CD4-positive, alpha-beta T cell treated with Interleukin-15 for 4 hours (primary cell): ENCODE measurements around the gene RFPL4A.
"Not testable (repeated sequence)": the region's sequence is repeated elsewhere in the genome, so short reads cannot be mapped to it uniquely, and the experiment has no call there.

Source experiments
- DNase-seq: peaks from one replicate; pipeline ENCODE4 v3.0.0-alpha.2; 2020; ENCODE audit warnings: low spot score

RFPL4A gene

GRCh38 chr19:55758797-55759196 is at the start of gene RFPL4A:
TSS of gene RFPL4A (plus strand) at chr19:55759097. CDS start at chr19:55761801, 2,704 bp downstream.
- not testable (repeated sequence) for DNase-seq

- DNase-seq: no peak
These were observed 47.2 kb upstream of the RFPL4A start for GRCh38 chr19:55711719-55712118.

GRCh38 chr19:55712804-55713631 is 45.9 kb upstream of the RFPL4A start:
- no peak for DNase-seq

DNA sequence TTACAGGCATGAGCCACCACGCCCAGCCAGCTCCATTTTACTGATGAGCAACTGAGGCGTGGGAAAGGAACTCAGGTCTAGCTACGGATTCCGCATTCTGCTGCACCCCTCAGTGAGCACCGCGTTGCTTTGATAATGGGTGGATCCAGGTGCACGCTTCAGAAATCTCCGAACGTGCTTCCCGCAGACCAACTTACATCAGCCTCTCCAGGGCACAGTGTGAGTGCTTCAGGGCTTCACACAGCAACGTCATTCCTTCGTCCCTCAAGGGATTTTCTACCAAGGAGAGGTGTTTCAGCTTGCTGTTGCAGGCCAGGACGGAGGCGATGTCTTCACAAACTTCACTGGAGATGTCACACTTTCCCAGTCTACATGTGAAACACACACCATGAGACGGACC is 42.4 kb upstream of the RFPL4A start:
- no peak for DNase-seq

- no peak for DNase-seq
These were observed 41.6 kb upstream of the RFPL4A start for GRCh38 chr19:55717251-55717650.

- not testable (repeated sequence) for DNase-seq
These were observed 40.8 kb upstream of the RFPL4A start for GRCh38 chr19:55717879-55718711.

DNA sequence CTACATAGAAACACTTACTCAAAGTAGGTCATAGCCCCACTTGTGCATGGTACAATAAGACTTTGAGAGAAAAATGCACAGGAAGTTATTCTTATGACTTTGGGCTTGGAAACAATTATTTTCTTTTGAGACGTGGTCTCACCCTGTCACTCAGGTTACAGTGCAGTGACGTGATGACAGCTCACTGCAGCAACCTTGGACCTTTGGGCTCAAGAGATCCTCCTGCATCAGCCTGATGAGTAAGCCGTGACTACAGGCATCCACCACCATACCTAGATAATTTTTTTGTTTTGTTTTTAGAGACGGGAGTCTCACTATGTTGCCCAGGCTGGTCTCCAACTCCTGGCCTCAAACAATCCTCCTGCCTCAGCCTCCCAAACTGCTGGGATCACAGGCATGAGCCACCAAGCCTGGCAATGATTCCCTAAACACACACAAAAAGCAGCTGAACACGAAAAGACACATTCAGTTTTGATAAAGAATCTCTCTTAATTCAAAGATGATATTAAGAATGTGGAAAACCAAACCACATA is 38.6 kb upstream of the RFPL4A start:
- DNase-seq: no peak

GRCh38 chr19:55720801-55721200 is 38.1 kb upstream of the RFPL4A start:
- DNase-seq: no peak

DNA sequence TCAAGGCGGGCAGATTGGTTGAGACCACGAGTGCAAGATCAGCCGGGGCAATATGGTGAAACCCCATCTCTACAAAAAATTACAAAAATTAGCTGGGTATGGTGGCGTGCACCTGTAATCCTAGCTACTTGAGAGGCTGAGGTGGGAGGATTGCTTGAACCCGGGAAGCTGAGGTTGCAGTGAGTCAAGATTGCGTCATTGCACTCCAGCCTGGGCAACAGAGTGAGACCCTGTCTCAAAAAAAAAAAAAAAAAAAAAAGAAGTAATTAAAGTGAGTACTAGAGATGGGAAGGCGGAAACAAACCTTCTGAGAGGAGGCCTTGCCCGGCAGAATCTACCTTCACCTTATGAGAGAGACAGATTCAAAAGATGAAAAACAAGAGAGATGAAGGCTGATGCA is 35.4 kb upstream of the RFPL4A start:
- no peak for DNase-seq

- not testable (repeated sequence) for DNase-seq
These were observed 28.5 kb upstream of the RFPL4A start for GRCh38 chr19:55730378-55730777.

- no peak for DNase-seq
These were observed 20.6 kb upstream of the RFPL4A start, which contains the start of gene NLRP9 for GRCh38 chr19:55738302-55738701. TSS of gene NLRP9 (minus strand) at chr19:55738402. CDS start at chr19:55738374, 28 bp downstream.

- DNase-seq: no peak
These were observed 8.2 kb upstream of the RFPL4A start for GRCh38 chr19:55750715-55751114.

GRCh38 chr19:55753401-55753800 is 5.5 kb upstream of the RFPL4A start:
- DNase-seq: no peak

DNA sequence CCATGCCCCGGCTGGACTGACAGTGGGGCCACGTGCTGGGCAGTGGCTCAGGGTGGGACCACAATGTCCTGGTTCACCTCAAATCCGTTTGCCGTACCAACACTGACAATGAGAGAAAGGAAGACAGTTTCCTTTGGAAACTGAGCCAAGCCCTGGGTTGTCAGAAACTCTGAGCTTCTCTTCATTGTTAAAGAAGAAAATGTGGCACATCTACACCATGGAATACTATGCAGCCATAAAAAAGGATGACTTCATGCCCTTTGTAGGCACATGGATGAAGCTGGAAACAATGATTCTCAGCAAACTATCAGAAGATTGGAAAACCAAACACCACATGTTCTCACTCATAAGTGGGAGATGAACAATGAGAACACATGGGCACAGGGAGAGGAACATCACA is 2.1 kb upstream of the RFPL4A start:
- DNase-seq: not testable (repeated sequence)

DNA sequence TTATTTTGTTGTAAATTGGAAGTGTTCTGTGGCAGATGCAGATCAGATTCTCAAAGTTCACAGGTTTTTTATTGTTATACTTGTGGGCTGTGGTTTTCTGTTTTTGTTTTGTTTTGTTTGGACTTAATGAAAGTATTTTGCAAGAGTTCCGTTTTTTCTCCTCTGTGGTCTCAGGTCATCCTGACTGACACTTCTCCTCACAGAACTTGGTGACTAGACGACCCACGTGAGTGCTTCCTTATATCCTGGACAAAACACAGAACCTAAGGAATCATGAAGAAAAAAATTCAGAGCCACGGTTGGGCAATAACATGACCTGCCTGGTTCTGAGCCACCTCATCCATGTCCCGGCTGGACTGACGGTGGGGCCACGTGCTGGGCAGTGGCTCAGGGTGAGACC is 7.6 kb downstream of the RFPL4A start:
- no peak for DNase-seq

GRCh38 chr19:55768818-55769217 is 9.9 kb downstream of the RFPL4A start, which contains the start of gene RFPL4AL1:
TSS of gene RFPL4AL1 (plus strand) at chr19:55769118. CDS start at chr19:55771805, 2,687 bp downstream.
- DNase-seq: not testable (repeated sequence)

DNA sequence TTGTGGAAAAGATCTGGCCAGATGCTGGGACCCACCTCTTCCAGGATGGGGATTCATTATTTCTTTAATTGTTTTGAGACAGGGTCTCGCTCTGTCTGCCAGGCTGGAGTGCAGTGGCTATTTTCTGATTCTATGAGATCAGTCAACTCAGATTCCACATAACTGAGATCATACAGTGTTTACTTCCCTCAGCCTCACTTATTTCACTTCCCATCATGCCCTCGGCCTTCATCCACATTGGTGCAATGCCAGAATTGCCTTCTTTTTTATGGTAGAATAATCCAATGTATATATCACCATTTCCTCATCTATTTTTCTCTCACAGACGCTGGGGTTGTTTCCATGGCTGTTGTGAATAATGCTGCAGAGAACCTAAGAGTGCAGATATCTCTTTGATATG is 10.7 kb downstream of the RFPL4A start:
- not testable (repeated sequence) for DNase-seq

DNA sequence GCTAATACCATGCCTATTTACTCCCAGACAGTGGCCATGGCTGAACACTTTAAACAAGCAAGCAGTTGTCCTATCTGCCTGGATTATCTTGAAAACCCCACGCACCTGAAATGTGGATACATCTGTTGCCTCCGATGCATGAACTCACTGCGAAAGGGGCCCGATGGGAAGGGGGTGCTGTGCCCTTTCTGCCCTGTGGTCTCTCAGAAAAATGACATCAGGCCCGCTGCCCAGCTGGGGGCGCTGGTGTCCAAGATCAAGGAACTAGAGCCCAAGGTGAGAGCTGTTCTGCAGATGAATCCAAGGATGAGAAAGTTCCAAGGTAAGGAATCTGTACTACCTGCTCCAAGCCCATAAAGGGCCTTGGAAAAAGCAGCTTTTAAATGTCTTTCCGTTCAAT is 18.6 kb downstream of the RFPL4A start:
- DNase-seq: no peak

DNA sequence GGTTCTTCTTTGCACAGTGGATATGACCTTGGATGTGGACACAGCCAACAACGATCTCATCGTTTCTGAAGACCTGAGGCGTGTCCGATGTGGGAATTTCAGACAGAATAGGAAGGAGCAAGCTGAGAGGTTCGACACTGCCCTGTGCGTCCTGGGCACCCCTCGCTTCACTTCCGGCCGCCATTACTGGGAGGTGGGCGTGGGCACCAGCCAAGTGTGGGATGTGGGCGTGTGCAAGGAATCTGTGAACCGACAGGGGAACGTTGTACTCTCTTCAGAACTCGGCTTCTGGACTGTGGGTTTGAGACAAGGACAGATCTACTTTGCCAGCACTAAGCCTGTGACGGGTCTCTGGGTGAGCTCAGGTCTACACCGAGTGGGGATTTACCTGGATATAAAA is 19.4 kb downstream of the RFPL4A start:
- DNase-seq: no peak

DNA sequence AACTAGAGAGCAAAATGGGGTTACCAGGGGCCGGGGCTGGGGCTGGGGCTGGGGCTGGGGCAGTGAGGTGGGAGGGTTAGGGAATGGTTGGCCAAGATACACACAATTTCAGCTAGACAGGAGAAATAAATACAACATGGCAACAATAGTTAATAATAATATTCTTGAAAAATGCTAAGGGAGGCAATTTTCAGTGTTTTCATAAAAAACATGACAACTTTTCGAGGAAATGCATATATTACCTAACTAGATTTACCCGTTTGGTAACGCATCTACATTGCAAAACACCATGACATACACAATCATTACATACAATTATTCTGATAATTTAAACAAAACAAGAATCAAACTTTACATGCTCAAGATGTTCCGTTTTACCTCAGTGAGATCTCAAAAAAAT is 22.2 kb downstream of the RFPL4A start:
- no peak for DNase-seq

DNA sequence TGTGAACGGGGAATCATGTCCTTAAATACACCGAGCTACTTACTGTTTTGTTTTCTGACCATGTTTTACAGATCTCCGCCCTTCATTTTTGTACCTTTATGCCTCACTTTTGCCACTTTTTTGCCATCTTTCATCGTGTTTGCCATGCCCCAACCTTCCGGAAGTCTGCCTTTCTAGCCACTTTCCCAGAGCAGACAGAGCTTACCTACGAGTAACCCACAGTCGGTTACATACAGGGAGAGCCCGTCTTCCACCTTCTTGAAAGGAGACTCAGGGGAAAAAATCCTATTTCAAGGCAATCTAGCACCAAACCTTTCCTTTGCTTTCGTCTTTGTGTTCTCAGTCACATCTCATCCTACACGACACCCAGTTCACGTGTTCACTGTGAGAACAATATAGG is 36.1 kb downstream of the RFPL4A start:
- DNase-seq: no peak

DNA sequence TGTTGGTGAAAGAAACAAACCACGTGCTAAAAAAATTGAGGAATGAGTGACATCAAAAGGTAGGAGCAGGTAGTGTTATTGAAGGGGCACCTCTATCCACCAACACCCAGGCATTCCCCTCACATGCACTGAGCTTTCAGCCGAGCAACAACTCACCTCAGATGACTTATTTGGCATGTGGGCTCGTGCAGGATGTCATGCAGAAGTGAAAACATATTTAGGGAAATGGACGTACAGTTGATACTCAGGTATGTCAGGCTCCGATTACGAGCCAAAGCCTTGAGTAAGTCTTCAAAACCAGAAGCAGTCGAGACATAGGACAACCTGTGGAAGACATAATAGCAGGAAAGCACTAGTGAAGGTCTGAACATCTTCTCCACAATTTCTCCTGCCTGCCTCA is 42.5 kb downstream of the RFPL4A start:
- DNase-seq: no peak

- DNase-seq: no peak
These were observed 43.4 kb downstream of the RFPL4A start for GRCh38 chr19:55802281-55802680.
